T-helper 17 cell (primary cell): ENCODE data around the gene RAB11B. TPM values are rescaled to one million over a fixed set of nuclear protein-coding genes. Genes with fewer than 3 reads are reported as not detected.
"Not testable (repeated sequence)": the region's sequence is repeated elsewhere in the genome, so short reads cannot be mapped to it uniquely, and the experiment has no call there.

Source experiments
- ATAC-seq: fragments of 150-1000 bp; cut with Tn5 transposase; 2 replicates; pipeline ENCODE4 v1.10.0; 2021; ENCODE audit warnings: mild to moderate bottlenecking, moderate library complexity
- DNase-seq, 3 donors: peaks; one replicate each; pipeline versions ENCODE4 v3.0.0 to v3.0.0-alpha.2; 2020 to 2021
- H3K9me3 ChIP-seq: one replicate; pipeline ENCODE4 v1.7.0; 2013; ENCODE audit warnings: low read length, mild to moderate bottlenecking; ENCODE audit not compliant: control insufficient read depth, poor library complexity, severe bottlenecking
- H3K27ac Mint-ChIP-seq: one replicate; pipeline ENCODE4 v1.8.0; 2022; ENCODE audit warnings: mild to moderate bottlenecking, moderate library complexity, mixed read lengths
- H3K27me3 Mint-ChIP-seq: one replicate; pipeline ENCODE4 v1.8.0; 2022; ENCODE audit warnings: mixed read lengths
- H3K36me3 Mint-ChIP-seq: one replicate; pipeline ENCODE4 v1.8.0; 2022; ENCODE audit warnings: low read depth, mixed read lengths
- H3K4me1 Mint-ChIP-seq: one replicate; pipeline ENCODE4 v1.8.0; 2022; ENCODE audit warnings: mild to moderate bottlenecking, mixed read lengths
- H3K4me3 Mint-ChIP-seq: one replicate; pipeline ENCODE4 v1.8.0; 2022; ENCODE audit warnings: mild to moderate bottlenecking, moderate library complexity, mixed read lengths
- total RNA-seq, 4 donors: library from RNA in 2 of 4; stranded (reverse) in 2 of 4; gene quantifications; one replicate each; pipeline ENCODE4 v1.2.3 and lab custom pipeline; 2022 to 2026

The RAB11B gene
- total RNA-seq, 2 donors from 2014 or later = 81.6 to 90.1 TPM

DNA sequence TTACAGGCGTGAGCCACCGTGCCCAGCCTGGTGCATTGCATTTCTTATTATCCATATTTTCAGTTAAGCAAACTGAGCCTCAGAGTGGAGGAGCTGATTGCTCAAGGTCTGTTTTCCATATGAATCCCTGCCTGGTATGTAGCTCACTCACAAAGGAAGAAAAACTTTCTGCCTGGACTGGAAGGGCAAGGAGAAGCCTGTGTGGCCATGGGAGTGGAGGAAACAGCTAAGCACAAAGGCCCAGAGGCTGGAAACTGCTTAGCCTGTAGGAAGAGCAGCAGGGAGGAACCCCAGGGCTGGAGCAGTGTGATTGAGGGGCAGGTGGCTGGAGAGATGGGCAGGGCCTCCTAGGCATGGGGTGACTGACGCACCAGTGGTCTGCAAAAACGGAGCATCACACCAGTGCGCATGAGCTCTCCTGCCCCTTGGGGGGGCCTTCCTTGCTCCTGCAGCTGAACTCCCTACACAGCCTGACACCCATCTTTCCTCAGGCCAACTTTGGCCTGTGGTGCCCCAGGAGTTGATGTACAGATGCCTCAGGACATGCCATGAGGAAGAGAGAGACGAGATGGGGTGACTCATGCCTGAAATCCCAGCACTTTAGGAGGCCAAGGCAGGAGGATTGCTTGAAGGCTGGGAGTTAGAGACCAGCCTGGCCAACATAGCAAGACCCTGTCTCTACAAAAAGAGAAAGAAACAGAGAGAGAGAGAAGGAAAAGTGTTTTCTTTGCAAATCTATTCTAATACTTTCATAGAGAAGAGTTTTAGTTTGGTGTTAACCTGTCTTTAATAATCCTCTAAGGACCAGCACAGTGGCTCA is 51.8 kb downstream of the RAB11B start:
- DNase-seq = no peak

GRCh38 chr19:8444140-8444676 is 54.0 kb downstream of the RAB11B start:
- not testable (repeated sequence) for DNase-seq, H3K9me3 ChIP-seq, H3K27me3 Mint-ChIP-seq, H3K36me3 Mint-ChIP-seq, ATAC-seq
- Mint-ChIP-seq H3K4me3 (peak overlapping the region; percentile 98), H3K4me1 (peaks cover 25% of the 10 kb centered on the region), H3K27ac (peak overlapping the region; percentile 94)

More for the DNA sequence above, 51.8 kb downstream of the RAB11B start:
- no peak overlapping the region for H3K4me3 Mint-ChIP-seq
- peaks cover 12% of the 10 kb centered on the region for H3K4me1 Mint-ChIP-seq
- no peak overlapping the region for H3K27ac Mint-ChIP-seq
- no peaks in the 10 kb centered on the region for H3K27me3 Mint-ChIP-seq
- H3K36me3 Mint-ChIP-seq = peaks cover 2% of the 10 kb centered on the region
- ATAC-seq = no peak
- H3K9me3 ChIP-seq = no peaks in the 10 kb centered on the region

- peak within 1 kb of the TSS; percentile 94 for H3K27ac Mint-ChIP-seq
- peaks cover 5% of the 10 kb centered on the region for H3K36me3 Mint-ChIP-seq
- H3K4me1 Mint-ChIP-seq = peaks cover 27% of the 10 kb centered on the region
- H3K27me3 Mint-ChIP-seq = no peaks in the 10 kb centered on the region
- H3K9me3 ChIP-seq = no peaks in the 10 kb centered on the region
- peak; percentile 100 for DNase-seq
- H3K4me3 Mint-ChIP-seq = peak within 1 kb of the TSS; percentile 98
- ATAC-seq = peak; percentile 93
Observed at GRCh38 chr19:8444677-8445487, 54.7 kb downstream of the RAB11B start, which contains the start of gene HNRNPM. Gene HNRNPM (plus strand): TSS chr19:8444975. CDS start chr19:8444999, 24 bp downstream.

DNA sequence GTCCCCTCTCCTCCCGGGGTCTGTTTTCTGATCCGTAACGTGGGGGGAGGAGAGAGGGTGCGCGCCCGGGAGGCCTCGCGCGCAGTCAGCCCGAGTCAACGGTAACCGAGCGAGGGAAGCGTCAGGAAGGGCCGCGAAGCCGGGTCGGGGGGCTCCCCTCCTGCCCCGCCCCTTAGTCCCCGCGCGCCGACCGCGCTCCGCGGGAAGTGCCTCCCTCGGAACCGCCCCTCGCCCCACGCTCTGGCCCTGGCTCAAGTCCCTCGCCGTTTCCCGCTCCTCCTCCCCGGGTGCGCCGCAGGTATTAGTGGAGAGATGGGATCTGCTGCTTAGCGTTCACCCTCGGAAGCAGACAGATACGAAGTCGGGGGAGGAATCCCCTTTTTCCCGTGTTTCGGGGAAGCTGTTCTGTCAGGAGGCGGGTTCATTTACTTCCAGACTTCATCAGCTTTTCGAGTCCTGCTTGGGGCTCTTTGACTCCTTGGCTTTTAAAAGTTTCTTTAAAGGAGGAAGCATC is 55.4 kb downstream of the RAB11B start:
- ATAC-seq (peak; percentile 1), DNase-seq (peak; percentile 10 to 44 (median 40))
- H3K9me3 ChIP-seq = no peaks in the 10 kb centered on the region
- no peaks in the 10 kb centered on the region for H3K27me3 Mint-ChIP-seq
- peak overlapping the region; percentile 83 for H3K27ac Mint-ChIP-seq
- peaks cover 31% of the 10 kb centered on the region for H3K4me1 Mint-ChIP-seq
- H3K36me3 Mint-ChIP-seq = peaks cover 5% of the 10 kb centered on the region
- peak overlapping the region; percentile 98 for H3K4me3 Mint-ChIP-seq

DNA sequence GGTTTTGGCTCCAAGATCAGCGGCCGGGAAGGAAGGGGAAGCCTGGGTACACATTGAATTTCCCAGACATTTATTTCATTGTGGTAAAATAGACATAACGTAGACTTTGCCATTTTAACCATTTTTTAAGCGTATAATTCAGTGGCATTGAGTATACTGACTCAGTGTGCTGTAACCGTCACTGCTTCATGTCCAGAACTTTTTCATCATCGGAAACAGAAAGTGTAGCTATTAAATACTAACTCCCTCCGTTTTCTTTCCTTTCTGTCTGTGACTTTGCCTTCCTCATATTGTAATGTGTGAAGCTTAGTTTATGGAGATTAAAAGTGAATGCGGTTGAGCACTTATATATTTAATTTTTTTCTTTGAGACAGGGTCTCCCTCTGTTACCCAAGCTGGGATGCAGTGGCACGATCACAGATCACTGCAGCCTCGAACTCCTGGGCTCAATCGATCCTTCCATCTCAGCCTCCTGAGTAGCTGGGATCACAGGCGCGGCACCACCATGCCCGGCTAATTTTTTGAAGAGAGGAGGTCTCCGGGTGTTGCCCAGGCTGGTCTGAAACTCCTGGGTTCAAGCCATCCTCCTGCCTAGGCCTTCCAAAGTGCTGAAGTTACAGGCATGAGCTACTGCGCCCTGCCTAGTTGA is 56.0 kb downstream of the RAB11B start:
- Mint-ChIP-seq H3K27me3 (no peaks in the 10 kb centered on the region), H3K36me3 (peaks cover 5% of the 10 kb centered on the region), H3K4me3 (peak overlapping the region; percentile 98), H3K4me1 (peaks cover 33% of the 10 kb centered on the region), H3K27ac (peak overlapping the region; percentile 83)
- H3K9me3 ChIP-seq = no peaks in the 10 kb centered on the region
- DNase-seq (no peak), ATAC-seq (no peak)

- Mint-ChIP-seq H3K36me3 (peaks cover 3% of the 10 kb centered on the region), H3K27me3 (no peaks in the 10 kb centered on the region), H3K4me3 (peak overlapping the region; percentile 50), H3K27ac (no peak overlapping the region), H3K4me1 (peaks cover 56% of the 10 kb centered on the region)
- no peak for ATAC-seq
- H3K9me3 ChIP-seq = no peaks in the 10 kb centered on the region
- DNase-seq = no peak
Observed at GRCh38 chr19:8449830-8450229, 59.7 kb downstream of the RAB11B start.

GRCh38 chr19:8451377-8451776 is 61.2 kb downstream of the RAB11B start:
- Mint-ChIP-seq H3K4me1 (peaks cover 58% of the 10 kb centered on the region), H3K27me3 (no peaks in the 10 kb centered on the region), H3K27ac (peak overlapping the region; percentile 90), H3K4me3 (peak overlapping the region; percentile 59), H3K36me3 (peaks cover 3% of the 10 kb centered on the region)
- ATAC-seq = no peak
- H3K9me3 ChIP-seq = no peaks in the 10 kb centered on the region
- no peak for DNase-seq

DNA sequence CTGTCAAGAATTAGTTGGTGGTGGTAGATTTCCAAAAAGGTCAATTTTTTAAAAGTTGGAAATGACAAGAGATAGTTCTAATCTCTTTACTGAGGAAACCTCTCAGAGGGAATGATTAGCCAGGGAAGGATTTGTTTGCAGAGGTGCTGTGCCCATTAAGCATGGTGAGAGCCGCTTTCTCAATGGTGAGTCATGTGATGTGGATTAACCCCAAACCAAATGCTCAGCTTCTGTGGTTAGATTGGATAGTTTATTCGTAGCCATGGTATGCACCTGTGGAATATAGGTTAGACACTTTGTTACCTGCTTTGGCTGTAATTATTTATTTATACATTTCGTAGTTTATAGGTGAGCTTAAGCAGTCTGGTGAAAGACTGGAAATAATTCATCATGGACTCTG is 61.7 kb downstream of the RAB11B start:
- ATAC-seq (peak; percentile 73), DNase-seq (no peak)
- Mint-ChIP-seq H3K27me3 (no peaks in the 10 kb centered on the region), H3K27ac (peak overlapping the region; percentile 90), H3K4me1 (peaks cover 59% of the 10 kb centered on the region), H3K36me3 (peaks cover 3% of the 10 kb centered on the region), H3K4me3 (peak overlapping the region; percentile 53)
- H3K9me3 ChIP-seq = no peaks in the 10 kb centered on the region

DNA sequence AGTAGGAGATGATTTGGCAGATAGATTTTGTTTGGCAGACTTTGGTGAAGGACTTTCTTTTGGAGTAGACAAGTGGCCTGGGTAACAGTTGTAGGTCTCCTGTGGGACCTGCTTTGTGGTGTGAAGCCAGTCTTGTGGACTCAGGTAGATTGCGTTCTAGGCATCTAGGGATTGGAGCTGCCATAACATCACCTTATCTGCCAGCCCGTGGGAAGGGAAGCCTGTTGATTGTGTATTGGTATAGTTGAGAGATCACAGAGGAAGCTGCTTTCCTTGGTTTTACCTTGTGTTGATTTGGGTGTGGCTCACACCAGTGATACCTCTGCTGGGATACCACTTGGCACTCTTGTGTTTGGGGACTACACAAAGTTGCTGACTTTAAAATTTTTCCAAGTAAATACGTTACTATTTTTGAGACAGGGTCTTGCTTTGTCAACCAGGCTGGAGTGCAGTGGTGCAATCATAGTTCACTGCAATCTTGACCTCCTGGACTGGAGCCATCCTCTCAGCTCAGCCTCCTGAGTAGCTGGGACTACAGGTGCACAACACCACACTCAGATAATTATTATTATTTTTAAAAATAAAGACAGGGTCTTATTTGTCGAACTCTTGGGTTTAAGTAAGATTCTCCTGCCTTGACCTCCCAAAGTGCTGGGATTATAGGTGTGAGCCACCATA is 62.4 kb downstream of the RAB11B start:
- H3K27me3 Mint-ChIP-seq = no peaks in the 10 kb centered on the region
- DNase-seq (no peak), ATAC-seq (no peak)
- peaks cover 55% of the 10 kb centered on the region for H3K4me1 Mint-ChIP-seq
- H3K4me3 Mint-ChIP-seq = peak overlapping the region; percentile 7
- no peaks in the 10 kb centered on the region for H3K9me3 ChIP-seq
- H3K27ac Mint-ChIP-seq = peak overlapping the region; percentile 90
- no peaks in the 10 kb centered on the region for H3K36me3 Mint-ChIP-seq

- no peak for ATAC-seq
- no peaks in the 10 kb centered on the region for H3K36me3 Mint-ChIP-seq
- no peak for DNase-seq
- peak overlapping the region; percentile 12 for H3K4me3 Mint-ChIP-seq
- H3K27ac Mint-ChIP-seq = peak overlapping the region; percentile 53
- no peaks in the 10 kb centered on the region for H3K9me3 ChIP-seq
- H3K4me1 Mint-ChIP-seq = peaks cover 56% of the 10 kb centered on the region
- H3K27me3 Mint-ChIP-seq = no peaks in the 10 kb centered on the region
Observed at GRCh38 chr19:8453616-8454015, 63.5 kb downstream of the RAB11B start.
